Activated naive CD4-positive, alpha-beta T cell treated with anti-CD3 and anti-CD28 coated beads, Interleukin-2, amount 10 ng/mL, durations not matched to agents 7 days and 5 days (primary cell): ENCODE measurements around the gene BCAS1.

Source experiments
- CTCF ChIA-PET: fragments of 350-600 bp; sonication (Branson Sonifier 250); formaldehyde crosslinking; loops from one replicate; lab custom pipeline; 2021; ENCODE audit warnings: antibody characterized with exemption; lab: Charles Lee
- DNase-seq: peaks from one replicate; pipeline ENCODE4 v3.0.0-alpha.2; 2020
- H3K27ac Mint-ChIP-seq: one replicate; pipeline ENCODE4 v1.8.0; 2021; ENCODE audit warnings: mild to moderate bottlenecking, moderate library complexity, mixed read lengths
- H3K27me3 Mint-ChIP-seq: one replicate; pipeline ENCODE4 v1.8.0; 2021; ENCODE audit warnings: mild to moderate bottlenecking, mixed read lengths
- H3K36me3 Mint-ChIP-seq: one replicate; pipeline ENCODE4 v1.8.0; 2021; ENCODE audit warnings: mixed read lengths
- H3K4me1 Mint-ChIP-seq: one replicate; pipeline ENCODE4 v1.8.0; 2021; ENCODE audit warnings: mixed read lengths
- H3K4me3 Mint-ChIP-seq: one replicate; pipeline ENCODE4 v1.8.0; 2021; ENCODE audit warnings: mild to moderate bottlenecking, moderate library complexity, mixed read lengths
- H3K9me3 Mint-ChIP-seq: one replicate; pipeline ENCODE4 v1.8.0; 2021; ENCODE audit warnings: mixed read lengths

Gene BCAS1

GRCh38 chr20:54070187-54070987 lies at the start of gene BCAS1:
Gene BCAS1, minus strand, starts transcription at chr20:54070594. Its CDS starts 11,876 bp downstream, at chr20:54058718.
- Mint-ChIP-seq H3K4me1 (peaks cover 3% of the 10 kb centered on the region), H3K4me3 (no peak within 1 kb of the TSS), H3K9me3 (no peaks in the 10 kb centered on the region), H3K27me3 (peaks cover 3% of the 10 kb centered on the region), H3K36me3 (no peaks in the 10 kb centered on the region), H3K27ac (no peak within 1 kb of the TSS)
- no peak for DNase-seq
- CTCF ChIA-PET: no interaction called here

GRCh38 chr20:54119744-54120143 lies 49.4 kb upstream of the BCAS1 start:
- no peak for DNase-seq
- Mint-ChIP-seq H3K27me3 (peaks cover 10% of the 10 kb centered on the region), H3K4me1 (no peaks in the 10 kb centered on the region), H3K4me3 (no peak overlapping the region), H3K27ac (no peak overlapping the region), H3K36me3 (no peaks in the 10 kb centered on the region), H3K9me3 (no peaks in the 10 kb centered on the region)
- CTCF ChIA-PET: interaction anchor here (1.9 kb wide), 1 partner anchor 16 kb away, joined by 7 read pairs; no protein-coding TSS in a partner anchor

- H3K36me3 Mint-ChIP-seq: no peaks in the 10 kb centered on the region
- CTCF ChIA-PET: no interaction called here
- H3K27me3 Mint-ChIP-seq: peaks cover 7% of the 10 kb centered on the region
- no peaks in the 10 kb centered on the region for H3K9me3 Mint-ChIP-seq
- H3K4me1 Mint-ChIP-seq: no peaks in the 10 kb centered on the region
- no peak overlapping the region for H3K27ac Mint-ChIP-seq
- H3K4me3 Mint-ChIP-seq: no peak overlapping the region
- no peak for DNase-seq
Measured at GRCh38 chr20:54118220-54119001, 48.0 kb upstream of the BCAS1 start.

GRCh38 chr20:54116550-54117235 lies 46.3 kb upstream of the BCAS1 start:
- no peaks in the 10 kb centered on the region for H3K9me3 Mint-ChIP-seq
- H3K4me1 Mint-ChIP-seq: no peaks in the 10 kb centered on the region
- no peak overlapping the region for H3K4me3 Mint-ChIP-seq
- H3K27me3 Mint-ChIP-seq: peaks cover 6% of the 10 kb centered on the region
- DNase-seq: no peak
- no peak overlapping the region for H3K27ac Mint-ChIP-seq
- H3K36me3 Mint-ChIP-seq: no peaks in the 10 kb centered on the region
- CTCF ChIA-PET: interaction anchor here (2.3 kb wide), 1 partner anchor 12 kb away, joined by 9 read pairs; no protein-coding TSS in a partner anchor

- H3K4me3 Mint-ChIP-seq: no peak overlapping the region
- peaks cover 6% of the 10 kb centered on the region for H3K27me3 Mint-ChIP-seq
- no peaks in the 10 kb centered on the region for H3K36me3 Mint-ChIP-seq
- H3K4me1 Mint-ChIP-seq: no peaks in the 10 kb centered on the region
- no peaks in the 10 kb centered on the region for H3K9me3 Mint-ChIP-seq
- CTCF ChIA-PET: interaction anchor here (1.1 to 2.3 kb wide), 3 partner anchors 9 to 12 kb away, joined by 5 to 9 read pairs (median 7); no protein-coding TSS in a partner anchor
- H3K27ac Mint-ChIP-seq: no peak overlapping the region
- DNase-seq: no peak
Measured at GRCh38 chr20:54115172-54115854, 44.9 kb upstream of the BCAS1 start.

GRCh38 chr20:54114109-54114508 lies 43.7 kb upstream of the BCAS1 start:
- Mint-ChIP-seq H3K4me3 (no peak overlapping the region), H3K9me3 (no peaks in the 10 kb centered on the region), H3K27ac (no peak overlapping the region), H3K27me3 (peaks cover 6% of the 10 kb centered on the region), H3K36me3 (no peaks in the 10 kb centered on the region), H3K4me1 (no peaks in the 10 kb centered on the region)
- CTCF ChIA-PET: no interaction called here
- no peak for DNase-seq

GRCh38 chr20:54113566-54113965 lies 43.2 kb upstream of the BCAS1 start:
- no peak overlapping the region for H3K4me3 Mint-ChIP-seq
- CTCF ChIA-PET: no interaction called here
- no peak for DNase-seq
- no peak overlapping the region for H3K27ac Mint-ChIP-seq
- no peaks in the 10 kb centered on the region for H3K9me3 Mint-ChIP-seq
- H3K36me3 Mint-ChIP-seq: no peaks in the 10 kb centered on the region
- H3K4me1 Mint-ChIP-seq: no peaks in the 10 kb centered on the region
- H3K27me3 Mint-ChIP-seq: peaks cover 6% of the 10 kb centered on the region

- no peaks in the 10 kb centered on the region for H3K36me3 Mint-ChIP-seq
- H3K9me3 Mint-ChIP-seq: no peaks in the 10 kb centered on the region
- no peak overlapping the region for H3K4me3 Mint-ChIP-seq
- DNase-seq: no peak
- no peak overlapping the region for H3K27ac Mint-ChIP-seq
- CTCF ChIA-PET: interaction anchor here (1.1 kb wide), 1 partner anchor 9 kb away, joined by 4 read pairs; no protein-coding TSS in a partner anchor
- H3K4me1 Mint-ChIP-seq: no peaks in the 10 kb centered on the region
- peaks cover 6% of the 10 kb centered on the region for H3K27me3 Mint-ChIP-seq
Measured at GRCh38 chr20:54112221-54112884, 42.0 kb upstream of the BCAS1 start.

GRCh38 chr20:54111460-54111859 lies 41.1 kb upstream of the BCAS1 start:
- Mint-ChIP-seq H3K4me1 (no peaks in the 10 kb centered on the region), H3K9me3 (no peaks in the 10 kb centered on the region), H3K4me3 (no peak overlapping the region), H3K27ac (no peak overlapping the region), H3K27me3 (peaks cover 6% of the 10 kb centered on the region), H3K36me3 (no peaks in the 10 kb centered on the region)
- no peak for DNase-seq
- CTCF ChIA-PET: interaction anchor here (1.1 kb wide), 1 partner anchor 8 kb away, joined by 4 read pairs; no protein-coding TSS in a partner anchor

GRCh38 chr20:54110457-54110856 lies 40.1 kb upstream of the BCAS1 start:
- Mint-ChIP-seq H3K4me1 (no peaks in the 10 kb centered on the region), H3K36me3 (no peaks in the 10 kb centered on the region), H3K9me3 (no peaks in the 10 kb centered on the region), H3K27me3 (peaks cover 5% of the 10 kb centered on the region), H3K4me3 (no peak overlapping the region), H3K27ac (no peak overlapping the region)
- no peak for DNase-seq
- CTCF ChIA-PET: interaction anchor here (1.5 kb wide), 1 partner anchor 10 kb away, joined by 4 read pairs; no protein-coding TSS in a partner anchor

GRCh38 chr20:54110041-54110440 lies 39.6 kb upstream of the BCAS1 start:
- CTCF ChIA-PET: interaction anchor here (1.5 kb wide), 1 partner anchor 9 kb away, joined by 4 read pairs; no protein-coding TSS in a partner anchor
- H3K36me3 Mint-ChIP-seq: no peaks in the 10 kb centered on the region
- H3K4me3 Mint-ChIP-seq: no peak overlapping the region
- DNase-seq: no peak
- H3K9me3 Mint-ChIP-seq: no peaks in the 10 kb centered on the region
- H3K27me3 Mint-ChIP-seq: peaks cover under 1% of the 10 kb centered on the region
- no peak overlapping the region for H3K27ac Mint-ChIP-seq
- no peaks in the 10 kb centered on the region for H3K4me1 Mint-ChIP-seq

- Mint-ChIP-seq H3K4me1 (no peaks in the 10 kb centered on the region), H3K4me3 (no peak overlapping the region), H3K36me3 (no peaks in the 10 kb centered on the region), H3K9me3 (no peaks in the 10 kb centered on the region), H3K27ac (no peak overlapping the region), H3K27me3 (peaks cover 5% of the 10 kb centered on the region)
- no peak for DNase-seq
- CTCF ChIA-PET: interaction anchor here (0.6 to 1.5 kb wide), 4 partner anchors 8 to 77 kb away, joined by 3 to 4 read pairs (median 4); no protein-coding TSS in a partner anchor
Measured at GRCh38 chr20:54108817-54109216, 38.4 kb upstream of the BCAS1 start.

- Mint-ChIP-seq H3K4me3 (no peak overlapping the region), H3K9me3 (no peaks in the 10 kb centered on the region), H3K4me1 (peaks cover 1% of the 10 kb centered on the region), H3K36me3 (no peaks in the 10 kb centered on the region), H3K27ac (no peak overlapping the region), H3K27me3 (peaks cover 7% of the 10 kb centered on the region)
- CTCF ChIA-PET: no interaction called here
- no peak for DNase-seq
Measured at GRCh38 chr20:54108326-54108642, 37.9 kb upstream of the BCAS1 start.
